Measurements from ENCODE around the gene OPN1MW.
"Not testable (repeated sequence)": the region's sequence is repeated elsewhere in the genome, so short reads cannot be mapped to it uniquely, and the experiment has no call there.

Gene OPN1MW

GRCh38 chrX:154211057-154211456 is 28.7 kb downstream of the OPN1MW start:
- DNase-seq (ENCODE audit: low spot score), result not testable (repeated sequence)

- not testable (repeated sequence) for DNase-seq (ENCODE audit: low spot score)
These were observed 29.1 kb downstream of the OPN1MW start for GRCh38 chrX:154211499-154211898.

- DNase-seq (ENCODE audit: low spot score), result not testable (repeated sequence)
These were observed 37.1 kb downstream of the OPN1MW start, which contains the start of gene OPN1MW2 for GRCh38 chrX:154219456-154219855. Gene OPN1MW2 (plus strand): TSS chrX:154219756. CDS start chrX:154219816, 60 bp downstream.

GRCh38 chrX:154225292-154225691 is 42.9 kb downstream of the OPN1MW start:
- DNase-seq (ENCODE audit: low spot score), result not testable (repeated sequence)

- DNase-seq (ENCODE audit: low spot score), result not testable (repeated sequence)
These were observed 44.3 kb downstream of the OPN1MW start for GRCh38 chrX:154226706-154227105.

GRCh38 chrX:154231443-154231842 is 49.0 kb downstream of the OPN1MW start:
- not testable (repeated sequence) for DNase-seq (ENCODE audit: low spot score)

GRCh38 chrX:154233620-154234019 is 51.2 kb downstream of the OPN1MW start:
- not testable (repeated sequence) for DNase-seq (ENCODE audit: low spot score)

- not testable (repeated sequence) for DNase-seq (ENCODE audit: low spot score)
These were observed 56.7 kb downstream of the OPN1MW start for GRCh38 chrX:154238939-154239559.

GRCh38 chrX:154239982-154240503 is 57.6 kb downstream of the OPN1MW start:
- DNase-seq (ENCODE audit: low spot score), result not testable (repeated sequence)

All from HuH-7 (cell line).